Suprapubic skin (tissue), 4 donors: ENCODE measurements around the gene GHDC. TPM values are rescaled to one million over a fixed set of nuclear protein-coding genes. Genes with fewer than 3 reads are reported as not detected.
A peak's percentile ranks its signal among the peaks of the same experiment; 100 is the strongest.

Experiments used
- DNase-seq, 2 donors: peaks; one replicate each; pipeline ENCODE4 v3.0.0-alpha.2; 2019; ENCODE audit warnings: low spot score in 2 of 2
- H3K27ac ChIP-seq: fragments of 200-600 bp; sonication (generic); one replicate; pipeline ENCODE4 v1.5.1; 2019
- H3K27me3 ChIP-seq: fragments of 200-600 bp; sonication (generic); one replicate; pipeline ENCODE4 v1.5.1; 2019
- H3K36me3 ChIP-seq: fragments of 200-600 bp; sonication (generic); one replicate; pipeline ENCODE4 v1.5.1; 2019
- H3K4me1 ChIP-seq: fragments of 200-600 bp; sonication (generic); one replicate; pipeline ENCODE4 v1.5.1; 2019
- H3K4me3 ChIP-seq: fragments of 200-600 bp; sonication (generic); one replicate; pipeline ENCODE4 v1.5.1; 2019; ENCODE audit warnings: mild to moderate bottlenecking
- H3K9me3 ChIP-seq: fragments of 200-600 bp; sonication (generic); one replicate; pipeline ENCODE4 v1.5.1; 2019
- CTCF ChIP-seq, 2 donors: fragments of 200-600 bp in 1 of 2; fragments of 450-650 bp in 1 of 2; sonication (generic) in 1 of 2; IDR thresholded peaks; one replicate each; pipeline ENCODE4 v1.5.1; 2016 to 2019; ENCODE audit warnings: antibody characterized with exemption in 2 of 2, mild to moderate bottlenecking in 1 of 2, moderate library complexity in 1 of 2
- EP300 ChIP-seq: sonication (generic); formaldehyde crosslinking; IDR thresholded peaks from one replicate; pipeline ENCODE4 v1.6.1; 2017; ENCODE audit warnings: antibody characterized with exemption
- POLR2A ChIP-seq, 2 donors: fragments of 450-650 bp; IDR thresholded peaks; one replicate each; pipeline ENCODE4 v1.6.1; 2017; ENCODE audit warnings: antibody characterized with exemption in 2 of 2, mild to moderate bottlenecking in 2 of 2, moderate library complexity in 2 of 2
- POLR2AphosphoS5 ChIP-seq, 3 donors: sonication (generic); formaldehyde crosslinking; IDR thresholded peaks; one replicate each; pipeline ENCODE4 v1.6.1; 2017; ENCODE audit warnings: antibody characterized with exemption in 3 of 3
- WGBS: methylation state at CpG from one replicate; pipeline ENCODE4 v1.1.5; 2018; 5-methylcytosine and 5-hydroxymethylcytosine counted together
- total RNA-seq, 4 donors: library from RNA; depleted of rRNA; stranded (reverse); fragments of >200 nt; gene quantifications; one replicate each; pipeline ENCODE4 v1.1.0, GENCODE V29; 2016

The GHDC gene
- total RNA-seq, 4 donors from 2014 or later: 14.6 to 22.8 (median 18.7) TPM

- TF ChIP-seq POLR2A (IDR thresholded peaks at IDR 0.05) (peak; percentile 13 to 21), EP300 (no peak), CTCF (IDR thresholded peaks at IDR 0.05) (peak; percentile 58 to 89), POLR2AphosphoS5 (IDR thresholded peaks at IDR 0.05) (no peak)
- no peaks in the 10 kb centered on the region for H3K36me3 ChIP-seq
- H3K4me3 ChIP-seq: peak overlapping the region; percentile 45
- DNase-seq: peak in 1 of 2 donors; percentile 73
- H3K27ac ChIP-seq: peak overlapping the region; percentile 1
- H3K4me1 ChIP-seq: peaks cover 28% of the 10 kb centered on the region
- H3K9me3 ChIP-seq: no peaks in the 10 kb centered on the region
- WGBS: 14% methylated on average over 18 of the region's 83 CpGs
- peaks cover 46% of the 10 kb centered on the region for H3K27me3 ChIP-seq
Measured at GRCh38 chr17:42183741-42184711, 10.3 kb downstream of the GHDC start.

GRCh38 chr17:42182927-42183734, 11.2 kb downstream of the GHDC start:
- Histone ChIP-seq H3K27me3 (peaks cover 46% of the 10 kb centered on the region), H3K4me3 (peak overlapping the region; percentile 45), H3K36me3 (no peaks in the 10 kb centered on the region), H3K4me1 (peaks cover 28% of the 10 kb centered on the region), H3K9me3 (no peaks in the 10 kb centered on the region), H3K27ac (peak overlapping the region; percentile 1)
- DNase-seq: no peak
- TF ChIP-seq CTCF (IDR thresholded peaks at IDR 0.05): no peak
- no peak for TF ChIP-seq EP300
- TF ChIP-seq POLR2A (IDR thresholded peaks at IDR 0.05): no peak
- 66% methylated on average over 9 of the region's 9 CpGs for WGBS

- Histone ChIP-seq H3K36me3 (no peaks in the 10 kb centered on the region), H3K27me3 (peaks cover 46% of the 10 kb centered on the region), H3K27ac (no peak overlapping the region), H3K4me1 (peaks cover 28% of the 10 kb centered on the region), H3K4me3 (no peak overlapping the region), H3K9me3 (no peaks in the 10 kb centered on the region)
- 80% methylated on average over 2 of the region's 2 CpGs for WGBS
- DNase-seq: no peak
- TF ChIP-seq POLR2AphosphoS5 (IDR thresholded peaks at IDR 0.05) (no peak), EP300 (no peak), POLR2A (IDR thresholded peaks at IDR 0.05) (no peak), CTCF (IDR thresholded peaks at IDR 0.05) (no peak)
Measured at GRCh38 chr17:42181851-42182207, 12.5 kb downstream of the GHDC start.

- DNase-seq: peak; percentile 80 to 84
- WGBS: 9% methylated on average over 38 of the region's 60 CpGs
- no peaks in the 10 kb centered on the region for H3K36me3 ChIP-seq
- no peaks in the 10 kb centered on the region for H3K9me3 ChIP-seq
- no peak within 1 kb of the TSS for H3K27ac ChIP-seq
- TF ChIP-seq CTCF (IDR thresholded peaks at IDR 0.05) (peak in 1 of 2 donors; percentile 45), POLR2A (IDR thresholded peaks at IDR 0.05) (no peak)
- peaks cover 46% of the 10 kb centered on the region for H3K27me3 ChIP-seq
- peak within 1 kb of the TSS; percentile 43 for H3K4me3 ChIP-seq
- H3K4me1 ChIP-seq: peaks cover 28% of the 10 kb centered on the region
Measured at GRCh38 chr17:42180922-42181850, 13.1 kb downstream of the GHDC start, which contains the start of gene KCNH4. Gene KCNH4 (minus strand): TSS chr17:42181142. CDS start chr17:42180945, 197 bp downstream.
